Measurements from ENCODE around the gene MYO15A. TPM values are rescaled to one million over a fixed set of nuclear protein-coding genes. Genes with fewer than 3 reads are reported as not detected.

MYO15A gene
- total RNA-seq, 2 donors from 2014 or later, result 0.32 to 8.3 TPM

GRCh38 chr17:18119938-18120337 is 11.4 kb downstream of the MYO15A start:
- 98% methylated on average over 30 of the region's 30 CpGs for WGBS

GRCh38 chr17:18120461-18121017 is 12.0 kb downstream of the MYO15A start:
- no peaks in the 10 kb centered on the region for H3K27me3 ChIP-seq (replicated peaks; ENCODE audit: insufficient read depth)
- 95% methylated on average over 68 of the region's 68 CpGs for WGBS
- no peaks in the 10 kb centered on the region for H3K9me3 ChIP-seq
- H3K4me1 ChIP-seq (replicated peaks), result no peaks in the 10 kb centered on the region
- DNase-seq (ENCODE audit: low spot score), result no peak
- intact Hi-C loops (cut with DNase I), result no loop called here
- H3K27ac ChIP-seq, result no peak overlapping the region
- no peak for TF ChIP-seq POLR2A (IDR thresholded peaks at IDR 0.05)
- no peaks in the 10 kb centered on the region for H3K36me3 ChIP-seq
- no peak overlapping the region for H3K4me3 ChIP-seq

More at GRCh38 chr17:18119938-18120337, 11.4 kb downstream of the MYO15A start:
- no peaks in the 10 kb centered on the region for H3K27me3 ChIP-seq (replicated peaks; ENCODE audit: insufficient read depth)
- no peak overlapping the region for H3K27ac ChIP-seq
- no peak overlapping the region for H3K4me3 ChIP-seq
- DNase-seq (ENCODE audit: low spot score), result no peak
- intact Hi-C loops (cut with DNase I), result no loop called here
- no peaks in the 10 kb centered on the region for H3K9me3 ChIP-seq
- no peak for TF ChIP-seq POLR2A (IDR thresholded peaks at IDR 0.05)
- TF ChIP-seq CTCF (IDR thresholded peaks at IDR 0.05), result no peak
- no peak for TF ChIP-seq POLR2AphosphoS5 (IDR thresholded peaks at IDR 0.05)
- H3K36me3 ChIP-seq, result no peaks in the 10 kb centered on the region
- no peaks in the 10 kb centered on the region for H3K4me1 ChIP-seq (replicated peaks)

- no peak overlapping the region for H3K27ac ChIP-seq
- no peak overlapping the region for H3K4me3 ChIP-seq
- TF ChIP-seq CTCF (IDR thresholded peaks at IDR 0.05) (no peak), POLR2A (IDR thresholded peaks at IDR 0.05) (no peak), POLR2AphosphoS5 (IDR thresholded peaks at IDR 0.05) (no peak)
- intact Hi-C loops (cut with DNase I), result no loop called here
- no peaks in the 10 kb centered on the region for H3K36me3 ChIP-seq
- no peak for DNase-seq (ENCODE audit: low spot score)
- H3K9me3 ChIP-seq, result no peaks in the 10 kb centered on the region
- H3K4me1 ChIP-seq (replicated peaks), result no peaks in the 10 kb centered on the region
- H3K27me3 ChIP-seq (replicated peaks; ENCODE audit: insufficient read depth), result no peaks in the 10 kb centered on the region
- 90% methylated on average over 52 of the region's 54 CpGs for WGBS
These were observed 12.8 kb downstream of the MYO15A start for GRCh38 chr17:18121144-18121910.

GRCh38 chr17:18122990-18123753 is 14.6 kb downstream of the MYO15A start:
- intact Hi-C loops (cut with DNase I), result no loop called here
- WGBS, result 84% methylated on average over 18 of the region's 31 CpGs

More at GRCh38 chr17:18122990-18123753, 14.6 kb downstream of the MYO15A start:
- Histone ChIP-seq H3K4me1 (replicated peaks) (no peaks in the 10 kb centered on the region), H3K27ac (no peak overlapping the region), H3K27me3 (replicated peaks; ENCODE audit: insufficient read depth) (no peaks in the 10 kb centered on the region), H3K4me3 (no peak overlapping the region), H3K36me3 (no peaks in the 10 kb centered on the region), H3K9me3 (no peaks in the 10 kb centered on the region)
- TF ChIP-seq POLR2AphosphoS5 (IDR thresholded peaks at IDR 0.05), result no peak
- no peak for TF ChIP-seq POLR2A (IDR thresholded peaks at IDR 0.05)
- TF ChIP-seq CTCF (IDR thresholded peaks at IDR 0.05), result no peak
- DNase-seq (ENCODE audit: low spot score), result no peak
